HG03095 (cell line): ENCODE measurements around the gene RAPSN.

Experiments used
- ATAC-seq: cut with Tn5 transposase; IDR thresholded peaks from one replicate; pipeline ENCODE4 v1.9.1; 2021; ENCODE audit warnings: moderate library complexity; ENCODE audit not compliant: unreplicated experiment

Gene RAPSN

GRCh38 chr11:47448566-47449427 is at the start of gene RAPSN:
RAPSN (minus strand) TSS chr11:47449136; CDS start chr11:47448964, 172 bp downstream.
- ATAC-seq: no peak

GRCh38 chr11:47498149-47498548 is 49.2 kb upstream of the RAPSN start:
- ATAC-seq: no peak

- ATAC-seq: no peak
Observed at GRCh38 chr11:47496808-47497207, 47.9 kb upstream of the RAPSN start.

- no peak for ATAC-seq
Observed at GRCh38 chr11:47495856-47496217, 46.9 kb upstream of the RAPSN start.

GRCh38 chr11:47495011-47495855 is 46.3 kb upstream of the RAPSN start:
- no peak for ATAC-seq

- no peak for ATAC-seq
Observed at GRCh38 chr11:47489395-47489755, 40.4 kb upstream of the RAPSN start.

- ATAC-seq: no peak
Observed at GRCh38 chr11:47488674-47489394, 39.9 kb upstream of the RAPSN start.

- ATAC-seq: no peak
Observed at GRCh38 chr11:47488111-47488510, 39.2 kb upstream of the RAPSN start.

- ATAC-seq: no peak
Observed at GRCh38 chr11:47487421-47487820, 38.5 kb upstream of the RAPSN start.

GRCh38 chr11:47485107-47485506 is 36.2 kb upstream of the RAPSN start:
- ATAC-seq: no peak

- ATAC-seq: no peak
Observed at GRCh38 chr11:47483457-47483856, 34.5 kb upstream of the RAPSN start.

GRCh38 chr11:47480762-47481161 is 31.8 kb upstream of the RAPSN start:
- ATAC-seq: no peak

- no peak for ATAC-seq
Observed at GRCh38 chr11:47478651-47479329, 29.9 kb upstream of the RAPSN start.

- no peak for ATAC-seq
Observed at GRCh38 chr11:47477753-47478152, 28.8 kb upstream of the RAPSN start.

- no peak for ATAC-seq
Observed at GRCh38 chr11:47477323-47477722, 28.4 kb upstream of the RAPSN start.

- no peak for ATAC-seq
Observed at GRCh38 chr11:47470671-47471070, 21.7 kb upstream of the RAPSN start.

GRCh38 chr11:47469361-47470179 is 20.6 kb upstream of the RAPSN start:
- ATAC-seq: no peak

- no peak for ATAC-seq
Observed at GRCh38 chr11:47468598-47469214, 19.8 kb upstream of the RAPSN start.

GRCh38 chr11:47467357-47467756 is 18.4 kb upstream of the RAPSN start:
- ATAC-seq: no peak
